Fibroblast of lung (primary cell): Measurements from ENCODE around the gene GSTA5.

Experiments
- CTCF ChIP-seq, 2 donors: IDR thresholded peaks in 1 of 2; conservative IDR thresholded peaks in 1 of 2; 1 replicate in 1 of 2; 2 replicates in 1 of 2; pipeline ENCODE4 v1.5.1; 2011 to 2012; ENCODE audit warnings: low read length in 2 of 2, control low read depth in 1 of 2, inconsistent platforms in 1 of 2, low read depth in 1 of 2, mild to moderate bottlenecking in 1 of 2
- EZH2 ChIP-seq: IDR thresholded peaks from 2 replicates; pipeline ENCODE4 v1.5.1; 2012; ENCODE audit warnings: low read length, control low read depth, mild to moderate bottlenecking; ENCODE audit errors: missing control alignments

GRCh38 chr6:52871621-52872020 lies 31.0 kb upstream of the GSTA5 start:
- no peak for TF ChIP-seq CTCF (conservative IDR thresholded peaks at IDR 0.05 in 1 of 2, IDR thresholded peaks at IDR 0.05 in 1 of 2; ENCODE audit: low read depth in 1 of 2, low read length in 2 of 2)
- TF ChIP-seq EZH2 = no peak
